CD4-positive, CD25-positive, alpha-beta regulatory T cell (primary cell): ENCODE results near the gene RAB3IL1. TPM values are rescaled to one million over a fixed set of nuclear protein-coding genes. Genes with fewer than 3 reads are reported as not detected.

Experiments used
- ATAC-seq, 2 donors: fragments of 150-1000 bp; cut with Tn5 transposase; one replicate each; pipeline ENCODE4 v1.10.0; 2021; ENCODE audit warnings: low read depth in 2 of 2, moderate number of reproducible peaks in 2 of 2, moderate library complexity in 1 of 2
- DNase-seq, 3 donors: peaks; one replicate each; pipeline versions ENCODE4 v3.0.0 to v3.0.0-alpha.2; 2012 to 2022; ENCODE audit warnings: mixed read lengths in 1 of 3
- H3K27ac ChIP-seq: one replicate; pipeline ENCODE4 v1.7.0; 2013; ENCODE audit warnings: mild to moderate bottlenecking, low read length; ENCODE audit not compliant: insufficient read depth, poor library complexity, severe bottlenecking
- H3K27me3 ChIP-seq: one replicate; pipeline ENCODE4 v1.7.0; 2013; ENCODE audit warnings: low read length; ENCODE audit not compliant: control insufficient read depth, insufficient read depth
- H3K36me3 ChIP-seq: one replicate; pipeline ENCODE4 v1.7.0; 2013; ENCODE audit warnings: mild to moderate bottlenecking, low read length, moderate library complexity; ENCODE audit not compliant: control insufficient read depth, insufficient read depth
- H3K4me1 ChIP-seq: 2 replicates; pipeline ENCODE4 v1.7.0; 2013; ENCODE audit warnings: mild to moderate bottlenecking, low read length; ENCODE audit not compliant: insufficient read depth, control insufficient read depth, poor library complexity, severe bottlenecking
- H3K4me3 ChIP-seq: one replicate; pipeline ENCODE4 v1.7.0; 2013; ENCODE audit warnings: low read depth, mild to moderate bottlenecking, low read length, moderate library complexity
- H3K9me3 ChIP-seq, 2 experiments: 1 replicate in 1 of 2; 2 replicates in 1 of 2; pipeline ENCODE4 v1.7.0; 2013; ENCODE audit warnings: low read length in 2 of 2, mild to moderate bottlenecking in 1 of 2, moderate library complexity in 1 of 2; ENCODE audit not compliant: control insufficient read depth in 2 of 2
- H3K27ac Mint-ChIP-seq, 3 donors: one replicate each; pipeline ENCODE4 v1.8.0; 2020 to 2022; ENCODE audit warnings: mild to moderate bottlenecking in 3 of 3, mixed read lengths in 3 of 3, moderate library complexity in 2 of 3
- H3K27me3 Mint-ChIP-seq: one replicate; pipeline ENCODE4 v1.8.0; 2022; ENCODE audit warnings: mild to moderate bottlenecking, mixed read lengths
- H3K36me3 Mint-ChIP-seq: one replicate; pipeline ENCODE4 v1.8.0; 2020; ENCODE audit warnings: mixed read lengths
- H3K4me1 Mint-ChIP-seq, 4 donors: one replicate each; pipeline ENCODE4 v1.8.0; 2020 to 2022; ENCODE audit warnings: mixed read lengths in 4 of 4, mild to moderate bottlenecking in 1 of 4
- H3K4me3 Mint-ChIP-seq, 4 donors: one replicate each; pipeline ENCODE4 v1.8.0; 2020 to 2022; ENCODE audit warnings: mild to moderate bottlenecking in 4 of 4, mixed read lengths in 4 of 4, moderate library complexity in 3 of 4
- H3K9me3 Mint-ChIP-seq, 7 donors: one replicate each; pipeline ENCODE4 v1.8.0; 2020 to 2022; ENCODE audit warnings: mixed read lengths in 7 of 7, mild to moderate bottlenecking in 3 of 7, moderate library complexity in 2 of 7
- polyA plus RNA-seq, 4 donors: library from polyadenylated mRNA; unstranded; fragments of 300-500 nt; fragmentation: Illumina TruSeq; gene quantifications; one replicate each; pipeline ENCODE4 v1.2.3, GENCODE V29; 2021
- total RNA-seq: library from RNA; stranded (reverse); gene quantifications from one replicate; pipeline ENCODE4 v1.2.3, GENCODE V29; 2022

RAB3IL1 gene
- total and polyA plus RNA-seq, 5 donors from 2014 or later, result not detected

- Mint-ChIP-seq H3K4me1 (peaks cover 0 to 14% (median 4%) of the 10 kb centered on the region in 4 donors), H3K27me3 (peaks cover 50% of the 10 kb centered on the region), H3K27ac (no peak overlapping the region), H3K4me3 (peak overlapping the region in 2 of 4 donors; percentile 44 to 48), H3K9me3 (peaks cover 0 to 2% (median 0%) of the 10 kb centered on the region in 7 donors), H3K36me3 (no peaks in the 10 kb centered on the region)
- Histone ChIP-seq H3K4me1 (peaks cover 4% of the 10 kb centered on the region), H3K27ac (no peak overlapping the region), H3K36me3 (no peaks in the 10 kb centered on the region), H3K4me3 (no peak overlapping the region), H3K27me3 (peaks cover 10% of the 10 kb centered on the region), H3K9me3 (no peaks in the 10 kb centered on the region)
- ATAC-seq (no peak), DNase-seq (no peak)
Measured at GRCh38 chr11:61916737-61917333, 531 bp downstream of the RAB3IL1 start.

- Mint-ChIP-seq H3K4me3 (no peak overlapping the region), H3K27ac (no peak overlapping the region), H3K36me3 (no peaks in the 10 kb centered on the region), H3K9me3 (peaks cover 0 to 2% (median 0%) of the 10 kb centered on the region in 7 donors), H3K27me3 (peaks cover 36% of the 10 kb centered on the region), H3K4me1 (peaks cover 0 to 14% (median 4%) of the 10 kb centered on the region in 4 donors)
- H3K27ac ChIP-seq, result no peak overlapping the region
- H3K4me3 ChIP-seq, result no peak overlapping the region
- no peaks in the 10 kb centered on the region for H3K36me3 ChIP-seq
- DNase-seq (no peak), ATAC-seq (no peak)
- H3K9me3 ChIP-seq, result no peaks in the 10 kb centered on the region
- peaks cover 10% of the 10 kb centered on the region for H3K27me3 ChIP-seq
- peaks cover 4% of the 10 kb centered on the region for H3K4me1 ChIP-seq
Measured at GRCh38 chr11:61914471-61915171, 2.7 kb downstream of the RAB3IL1 start.

- H3K4me3 ChIP-seq, result no peak overlapping the region
- H3K27ac Mint-ChIP-seq, result no peak overlapping the region
- ATAC-seq, result no peak
- H3K36me3 Mint-ChIP-seq, result no peaks in the 10 kb centered on the region
- H3K27me3 Mint-ChIP-seq, result peaks cover 31% of the 10 kb centered on the region
- H3K4me1 Mint-ChIP-seq, result peaks cover 0 to 14% (median 4%) of the 10 kb centered on the region in 4 donors
- H3K4me3 Mint-ChIP-seq, result no peak overlapping the region
- H3K36me3 ChIP-seq, result no peaks in the 10 kb centered on the region
- H3K27ac ChIP-seq, result no peak overlapping the region
- no peaks in the 10 kb centered on the region for H3K9me3 ChIP-seq
- peaks cover 4% of the 10 kb centered on the region for H3K4me1 ChIP-seq
- no peak for DNase-seq
- H3K27me3 ChIP-seq, result peaks cover 10% of the 10 kb centered on the region
- H3K9me3 Mint-ChIP-seq, result peaks cover 0 to 2% (median 0%) of the 10 kb centered on the region in 7 donors
Measured at GRCh38 chr11:61913699-61914395, 3.5 kb downstream of the RAB3IL1 start.

- no peak for DNase-seq
- ATAC-seq, result no peak
- peaks cover 7% of the 10 kb centered on the region for H3K27me3 ChIP-seq
- no peak overlapping the region for H3K27ac ChIP-seq
- no peak overlapping the region for H3K4me3 Mint-ChIP-seq
- peaks cover 4% of the 10 kb centered on the region for H3K4me1 ChIP-seq
- H3K9me3 Mint-ChIP-seq, result peaks cover 0 to 2% (median 0%) of the 10 kb centered on the region in 7 donors
- H3K9me3 ChIP-seq, result no peaks in the 10 kb centered on the region
- H3K27me3 Mint-ChIP-seq, result peaks cover 24% of the 10 kb centered on the region
- no peak overlapping the region for H3K4me3 ChIP-seq
- H3K36me3 ChIP-seq, result no peaks in the 10 kb centered on the region
- no peak overlapping the region for H3K27ac Mint-ChIP-seq
- H3K36me3 Mint-ChIP-seq, result no peaks in the 10 kb centered on the region
- H3K4me1 Mint-ChIP-seq, result peaks cover 0 to 9% (median under 1%) of the 10 kb centered on the region in 4 donors
Measured at GRCh38 chr11:61912991-61913698, 4.2 kb downstream of the RAB3IL1 start.

- H3K9me3 ChIP-seq, result no peaks in the 10 kb centered on the region
- no peak overlapping the region for H3K4me3 Mint-ChIP-seq
- no peaks in the 10 kb centered on the region for H3K36me3 ChIP-seq
- ATAC-seq (no peak), DNase-seq (no peak)
- peaks cover 0 to 3% (median 0%) of the 10 kb centered on the region in 4 donors for H3K4me1 Mint-ChIP-seq
- peaks cover 0 to 2% (median 0%) of the 10 kb centered on the region in 7 donors for H3K9me3 Mint-ChIP-seq
- H3K4me3 ChIP-seq, result no peak overlapping the region
- peaks cover 18% of the 10 kb centered on the region for H3K27me3 Mint-ChIP-seq
- H3K27ac ChIP-seq, result no peak overlapping the region
- H3K36me3 Mint-ChIP-seq, result no peaks in the 10 kb centered on the region
- peaks cover 3% of the 10 kb centered on the region for H3K27me3 ChIP-seq
- no peak overlapping the region for H3K27ac Mint-ChIP-seq
- peaks cover 4% of the 10 kb centered on the region for H3K4me1 ChIP-seq
Measured at GRCh38 chr11:61912530-61912898, 4.9 kb downstream of the RAB3IL1 start.

GRCh38 chr11:61911701-61912529 lies 5.5 kb downstream of the RAB3IL1 start:
- peaks cover 0 to 2% (median 0%) of the 10 kb centered on the region in 7 donors for H3K9me3 Mint-ChIP-seq
- peaks cover 3% of the 10 kb centered on the region for H3K27me3 ChIP-seq
- no peak overlapping the region for H3K27ac Mint-ChIP-seq
- no peaks in the 10 kb centered on the region for H3K36me3 ChIP-seq
- H3K27ac ChIP-seq, result no peak overlapping the region
- ATAC-seq (no peak), DNase-seq (no peak)
- no peak overlapping the region for H3K4me3 ChIP-seq
- no peaks in the 10 kb centered on the region for H3K9me3 ChIP-seq
- H3K27me3 Mint-ChIP-seq, result peaks cover 18% of the 10 kb centered on the region
- H3K4me1 Mint-ChIP-seq, result peaks cover 0 to 3% (median 0%) of the 10 kb centered on the region in 4 donors
- H3K4me1 ChIP-seq, result peaks cover 1% of the 10 kb centered on the region
- H3K36me3 Mint-ChIP-seq, result no peaks in the 10 kb centered on the region
- H3K4me3 Mint-ChIP-seq, result no peak overlapping the region
